ENCODE measurements around the gene ADCY6.
"Not testable (repeated sequence)": the region's sequence is repeated elsewhere in the genome, so short reads cannot be mapped to it uniquely, and the experiment has no call there.

GRCh38 chr12:48720737-48721136, 68.2 kb downstream of the ADCY6 start:
- TF ChIP-seq POLR2AphosphoS5 (IDR thresholded peaks at IDR 0.05; ENCODE audit: low read depth, low read length); CTCF (IDR thresholded peaks at IDR 0.05); REST (IDR thresholded peaks at IDR 0.05; ENCODE audit: insufficient read depth in 1 of 2, low read depth in 2 of 2, low read length in 1 of 2); TCF7L2 (IDR thresholded peaks at IDR 0.05; ENCODE audit: low read depth, low read length); SIN3A (IDR thresholded peaks at IDR 0.05; ENCODE audit: borderline replicate concordance, insufficient read depth, low read depth, low read length): not testable (repeated sequence)
